HEK293 (cell line): ENCODE results near the gene OR4N2.

Experiments used
- ATF2 ChIP-seq: fragments of 450-650 bp; formaldehyde crosslinking; IDR thresholded peaks from 2 replicates; pipeline ENCODE4 v1.5.1; 2016; ENCODE audit warnings: missing biosample characterization, missing genetic modification characterization, low read depth
- BCL11A ChIP-seq: fragments of 450-650 bp; formaldehyde crosslinking; IDR thresholded peaks from 2 replicates; pipeline ENCODE4 v1.5.1; 2016; ENCODE audit warnings: low read depth, missing biosample characterization, missing genetic modification characterization
- FEZF1 ChIP-seq: fragments of 450-650 bp; formaldehyde crosslinking; IDR thresholded peaks from 2 replicates; pipeline ENCODE4 v1.5.1; 2016; ENCODE audit warnings: missing biosample characterization, missing genetic modification characterization
- KLF10 ChIP-seq: fragments of 450-650 bp; IDR thresholded peaks from 2 replicates; pipeline ENCODE4 v1.5.1; 2018; ENCODE audit warnings: missing biosample characterization, mild to moderate bottlenecking, missing genetic modification characterization
- ZNF174 ChIP-seq: fragments of 450-650 bp; formaldehyde crosslinking; IDR thresholded peaks from 2 replicates; pipeline ENCODE4 v1.5.0; 2017; ENCODE audit warnings: missing biosample characterization, mild to moderate bottlenecking, missing genetic modification characterization
- ZNF580 ChIP-seq: fragments of 450-650 bp; formaldehyde crosslinking; IDR thresholded peaks from 2 replicates; pipeline ENCODE4 v1.5.1; 2016; ENCODE audit warnings: missing biosample characterization, missing genetic modification characterization
- TF ChIP-seq, protein P1 (sequence below): fragments of 450-650 bp; formaldehyde crosslinking; IDR thresholded peaks from 2 replicates; pipeline ENCODE4 v1.5.1; 2016; ENCODE audit warnings: missing biosample characterization, missing genetic modification characterization
- TF ChIP-seq, protein P2 (sequence below): fragments of 450-650 bp; formaldehyde crosslinking; IDR thresholded peaks from 2 replicates; pipeline ENCODE4 v1.5.1; 2016; ENCODE audit warnings: missing biosample characterization, missing genetic modification characterization

DNA sequence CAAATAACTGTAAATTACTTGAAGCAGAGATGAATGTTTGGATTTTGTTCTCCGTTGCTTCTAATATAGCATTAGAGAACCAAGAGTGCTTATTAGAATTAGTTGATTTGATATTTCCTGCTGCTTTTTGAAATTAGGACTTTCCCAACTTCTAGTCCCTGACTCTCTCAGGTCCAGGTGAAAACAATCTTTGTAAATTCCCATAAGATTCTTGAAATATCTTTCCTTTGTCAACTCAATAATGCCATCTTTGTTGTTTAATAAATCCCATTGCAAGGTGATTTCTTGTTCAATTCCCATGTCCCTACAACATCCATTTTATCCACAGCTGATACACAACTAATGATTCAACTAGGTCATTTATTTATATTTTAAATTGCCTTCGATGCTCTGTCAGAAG is 71.3 kb downstream of the OR4N2 start, which contains the start of gene OR4K2:
- TF ChIP-seq ZNF580 (no peak), ATF2 (tag by site-specific recombination) (no peak), ZNF174 (tag by site-specific recombination) (no peak), BCL11A (no peak), KLF10 (tag by site-specific recombination) (no peak), FEZF1 (tag by site-specific recombination) (no peak)
- TF ChIP-seq, protein P1, sequence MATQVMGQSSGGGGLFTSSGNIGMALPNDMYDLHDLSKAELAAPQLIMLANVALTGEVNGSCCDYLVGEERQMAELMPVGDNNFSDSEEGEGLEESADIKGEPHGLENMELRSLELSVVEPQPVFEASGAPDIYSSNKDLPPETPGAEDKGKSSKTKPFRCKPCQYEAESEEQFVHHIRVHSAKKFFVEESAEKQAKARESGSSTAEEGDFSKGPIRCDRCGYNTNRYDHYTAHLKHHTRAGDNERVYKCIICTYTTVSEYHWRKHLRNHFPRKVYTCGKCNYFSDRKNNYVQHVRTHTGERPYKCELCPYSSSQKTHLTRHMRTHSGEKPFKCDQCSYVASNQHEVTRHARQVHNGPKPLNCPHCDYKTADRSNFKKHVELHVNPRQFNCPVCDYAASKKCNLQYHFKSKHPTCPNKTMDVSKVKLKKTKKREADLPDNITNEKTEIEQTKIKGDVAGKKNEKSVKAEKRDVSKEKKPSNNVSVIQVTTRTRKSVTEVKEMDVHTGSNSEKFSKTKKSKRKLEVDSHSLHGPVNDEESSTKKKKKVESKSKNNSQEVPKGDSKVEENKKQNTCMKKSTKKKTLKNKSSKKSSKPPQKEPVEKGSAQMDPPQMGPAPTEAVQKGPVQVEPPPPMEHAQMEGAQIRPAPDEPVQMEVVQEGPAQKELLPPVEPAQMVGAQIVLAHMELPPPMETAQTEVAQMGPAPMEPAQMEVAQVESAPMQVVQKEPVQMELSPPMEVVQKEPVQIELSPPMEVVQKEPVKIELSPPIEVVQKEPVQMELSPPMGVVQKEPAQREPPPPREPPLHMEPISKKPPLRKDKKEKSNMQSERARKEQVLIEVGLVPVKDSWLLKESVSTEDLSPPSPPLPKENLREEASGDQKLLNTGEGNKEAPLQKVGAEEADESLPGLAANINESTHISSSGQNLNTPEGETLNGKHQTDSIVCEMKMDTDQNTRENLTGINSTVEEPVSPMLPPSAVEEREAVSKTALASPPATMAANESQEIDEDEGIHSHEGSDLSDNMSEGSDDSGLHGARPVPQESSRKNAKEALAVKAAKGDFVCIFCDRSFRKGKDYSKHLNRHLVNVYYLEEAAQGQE (tag by site-specific recombination) = no peak
- TF ChIP-seq, protein P2, sequence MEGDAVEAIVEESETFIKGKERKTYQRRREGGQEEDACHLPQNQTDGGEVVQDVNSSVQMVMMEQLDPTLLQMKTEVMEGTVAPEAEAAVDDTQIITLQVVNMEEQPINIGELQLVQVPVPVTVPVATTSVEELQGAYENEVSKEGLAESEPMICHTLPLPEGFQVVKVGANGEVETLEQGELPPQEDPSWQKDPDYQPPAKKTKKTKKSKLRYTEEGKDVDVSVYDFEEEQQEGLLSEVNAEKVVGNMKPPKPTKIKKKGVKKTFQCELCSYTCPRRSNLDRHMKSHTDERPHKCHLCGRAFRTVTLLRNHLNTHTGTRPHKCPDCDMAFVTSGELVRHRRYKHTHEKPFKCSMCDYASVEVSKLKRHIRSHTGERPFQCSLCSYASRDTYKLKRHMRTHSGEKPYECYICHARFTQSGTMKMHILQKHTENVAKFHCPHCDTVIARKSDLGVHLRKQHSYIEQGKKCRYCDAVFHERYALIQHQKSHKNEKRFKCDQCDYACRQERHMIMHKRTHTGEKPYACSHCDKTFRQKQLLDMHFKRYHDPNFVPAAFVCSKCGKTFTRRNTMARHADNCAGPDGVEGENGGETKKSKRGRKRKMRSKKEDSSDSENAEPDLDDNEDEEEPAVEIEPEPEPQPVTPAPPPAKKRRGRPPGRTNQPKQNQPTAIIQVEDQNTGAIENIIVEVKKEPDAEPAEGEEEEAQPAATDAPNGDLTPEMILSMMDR = no peak
